Putamen (tissue), 1 donor: ENCODE data around the gene IFIH1.

ENCODE experiments used
- DNase-seq: peaks from one replicate; pipeline ENCODE4 v3.0.0-alpha.2; 2016; ENCODE audit warnings: low spot score

The IFIH1 gene

DNA sequence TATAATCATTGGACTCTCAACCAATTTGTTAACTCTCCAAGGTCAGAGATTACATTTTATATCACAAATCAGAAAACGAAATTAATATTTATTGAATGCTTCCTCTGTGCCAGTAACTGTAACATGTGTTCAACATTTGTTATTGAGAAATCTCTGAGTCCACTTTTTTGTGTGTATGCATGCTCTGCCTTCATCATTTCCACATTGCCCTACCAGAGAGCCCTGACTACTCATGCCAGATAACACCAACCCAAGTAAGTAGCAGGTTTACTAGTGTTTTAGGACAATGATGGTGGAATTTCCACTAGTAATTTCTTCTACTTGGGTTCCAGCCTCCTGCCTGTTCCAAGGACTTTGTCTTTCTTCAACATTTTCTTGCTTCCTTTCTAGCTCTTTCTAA lies 61.1 kb downstream of the IFIH1 start:
- DNase-seq = no peak

DNA sequence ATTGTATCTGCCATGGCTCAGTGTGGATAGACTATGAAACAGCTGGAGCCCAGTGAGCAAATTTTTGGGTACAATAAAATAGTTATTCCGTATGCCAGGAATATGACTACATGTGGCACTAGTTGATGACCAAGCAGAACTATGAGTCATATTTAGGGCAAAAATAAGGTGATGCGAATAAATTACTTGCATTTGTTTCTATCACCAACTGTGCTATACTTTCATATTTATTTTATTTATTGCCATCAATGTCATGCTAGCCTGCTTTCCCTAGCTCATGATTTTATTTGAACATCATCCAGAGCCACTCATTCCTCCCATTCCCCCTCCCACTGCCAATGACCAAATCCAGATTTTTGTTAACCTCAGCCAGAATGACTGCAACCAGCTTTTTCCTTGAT lies 61.9 kb downstream of the IFIH1 start:
- DNase-seq = no peak

DNA sequence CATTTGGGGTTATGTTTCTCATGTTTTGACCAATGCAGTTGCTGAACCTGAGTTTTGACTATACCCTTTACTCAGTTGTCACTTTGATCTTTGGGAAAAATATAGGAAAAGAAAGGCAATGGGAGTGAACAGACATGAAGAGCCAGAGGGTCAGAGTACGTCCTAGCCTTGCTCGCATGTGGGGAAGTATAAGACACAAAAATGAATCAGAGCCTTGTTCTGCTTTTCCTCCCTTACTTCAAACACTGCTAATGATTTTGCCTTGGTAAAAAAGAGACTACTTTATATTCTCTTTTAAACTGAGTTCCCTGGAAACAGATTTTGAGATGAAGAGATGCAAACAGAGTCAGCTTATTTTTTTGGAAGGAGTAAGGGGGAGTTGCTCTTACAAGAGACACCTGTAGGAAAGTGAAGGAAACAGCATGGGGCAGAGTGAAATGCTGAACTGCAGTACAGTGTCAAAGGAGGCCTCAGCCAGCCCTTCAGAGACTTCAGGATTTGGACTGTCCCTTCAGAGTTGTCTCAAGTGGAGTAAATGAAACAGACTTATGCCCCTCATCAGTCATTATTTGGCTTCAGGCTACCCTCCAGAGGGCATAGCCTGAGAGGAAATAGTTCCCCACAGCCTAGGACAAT lies 64.1 kb downstream of the IFIH1 start:
- no peak for DNase-seq

DNA sequence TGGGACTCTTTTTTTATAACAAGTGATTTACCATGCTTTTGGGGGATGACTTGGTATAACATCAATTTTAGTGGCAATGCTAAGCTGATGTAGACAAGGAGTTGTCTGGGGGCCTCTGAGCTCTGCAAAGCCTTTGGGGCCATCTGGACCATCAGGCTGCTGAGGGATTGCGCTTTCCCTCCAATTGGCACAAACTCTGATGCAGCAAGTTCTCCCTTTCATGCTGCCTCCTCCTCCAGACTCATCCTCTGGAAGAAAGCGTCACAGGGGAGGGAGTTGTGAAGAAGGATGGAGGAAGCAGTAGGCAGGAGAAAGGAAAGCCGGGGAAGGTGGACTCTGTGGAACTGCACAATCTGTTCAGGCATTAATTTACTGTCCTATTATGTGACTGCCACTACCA lies 65.0 kb downstream of the IFIH1 start:
- no peak for DNase-seq

DNA sequence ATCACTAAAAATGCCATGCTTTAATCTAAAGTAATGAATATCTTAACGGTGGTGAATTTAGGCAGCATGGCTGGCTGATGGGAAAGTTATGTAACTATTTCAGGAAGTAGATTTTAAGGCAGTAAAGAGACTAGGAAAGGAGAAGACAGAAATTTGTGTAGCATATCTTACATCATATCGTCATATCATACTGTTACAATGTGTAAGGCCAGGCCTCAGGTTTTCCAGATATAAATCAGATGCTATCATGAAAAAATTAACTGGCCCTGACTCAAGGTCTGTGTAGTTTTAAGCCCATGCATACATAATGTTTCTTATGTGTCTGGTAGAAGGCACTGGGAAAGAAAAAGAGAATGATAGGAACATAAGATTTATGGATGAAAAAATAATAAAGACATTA lies 66.3 kb downstream of the IFIH1 start:
- DNase-seq = no peak

DNA sequence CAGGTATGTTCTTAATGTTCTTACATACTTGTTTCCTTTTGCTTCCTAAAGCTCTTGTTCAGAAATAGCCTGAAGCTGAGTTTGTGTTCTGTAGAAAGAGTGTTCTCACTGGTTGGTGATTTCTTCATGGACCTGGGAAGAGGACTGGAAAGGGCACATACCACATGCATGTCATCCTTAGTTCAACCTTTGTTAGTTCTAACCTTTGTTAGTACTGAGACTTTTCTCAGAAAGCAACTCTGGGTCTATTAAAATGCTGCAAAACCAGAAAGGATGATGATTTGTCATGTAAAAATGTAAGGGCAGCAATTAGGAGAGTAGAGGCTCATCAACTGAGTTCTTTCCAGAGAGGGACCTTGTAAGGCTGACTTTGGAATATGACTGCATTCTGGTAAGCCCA lies 72.7 kb downstream of the IFIH1 start:
- no peak for DNase-seq

DNA sequence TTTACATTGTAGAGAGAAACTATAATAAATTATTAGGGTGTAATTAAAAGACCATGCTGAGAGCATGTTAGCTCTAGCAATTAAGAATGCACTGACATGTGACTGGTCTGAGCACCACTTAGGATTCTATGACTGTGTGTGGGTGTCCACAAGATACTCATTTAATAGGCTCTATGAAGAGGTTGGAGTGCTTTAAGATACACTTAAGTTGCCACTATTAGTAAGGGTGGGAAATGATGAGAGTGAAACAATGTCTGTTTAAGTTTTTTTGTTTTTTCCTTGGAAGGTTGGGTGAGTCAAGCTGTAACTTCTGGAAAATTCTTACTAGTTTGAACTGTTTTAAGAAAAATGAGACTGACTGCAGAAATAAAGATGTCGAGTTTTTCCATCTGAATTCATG lies 73.4 kb downstream of the IFIH1 start:
- no peak for DNase-seq

DNA sequence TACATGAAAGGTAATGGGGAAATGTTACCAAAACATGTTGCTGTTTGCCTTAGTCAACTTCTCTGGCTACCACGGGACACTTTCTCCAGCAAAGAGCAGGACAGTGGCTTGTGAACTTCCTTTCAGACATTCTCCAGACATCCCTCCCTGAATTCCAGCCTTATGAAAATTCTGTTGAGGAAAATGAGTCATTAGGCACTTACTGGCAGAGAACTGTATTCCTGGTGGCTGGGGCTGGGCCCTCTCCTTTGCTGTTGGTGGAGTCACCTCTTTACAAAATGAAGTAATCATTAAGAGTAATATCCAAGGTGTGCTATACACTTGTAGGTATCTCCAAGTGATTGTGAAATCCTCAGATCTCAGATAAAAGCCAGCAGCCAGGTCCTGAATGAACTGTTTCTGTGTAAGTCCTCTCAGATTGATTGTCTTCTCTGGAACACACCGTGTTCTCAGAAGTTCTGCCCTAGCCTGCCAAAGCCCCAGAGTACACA lies 73.9 kb downstream of the IFIH1 start:
- no peak for DNase-seq

DNA sequence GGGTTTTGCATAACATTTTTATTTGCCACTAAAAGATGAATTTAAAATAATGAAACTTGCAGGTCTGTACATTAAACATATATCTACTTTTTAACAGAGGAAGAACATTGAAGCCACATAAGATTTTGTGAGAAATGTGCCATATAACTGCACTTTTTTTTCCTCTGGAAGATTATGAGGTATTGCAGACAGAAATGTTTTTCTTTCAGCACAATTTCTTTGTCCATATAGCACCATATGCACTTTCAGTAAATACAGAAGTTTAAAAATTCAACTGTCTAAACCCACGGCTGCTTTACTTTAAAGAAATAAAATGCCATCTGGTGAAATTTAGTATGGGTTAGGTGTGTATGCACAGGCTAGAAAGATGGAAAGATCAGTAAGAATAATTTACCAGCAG lies 74.8 kb downstream of the IFIH1 start:
- no peak for DNase-seq

DNA sequence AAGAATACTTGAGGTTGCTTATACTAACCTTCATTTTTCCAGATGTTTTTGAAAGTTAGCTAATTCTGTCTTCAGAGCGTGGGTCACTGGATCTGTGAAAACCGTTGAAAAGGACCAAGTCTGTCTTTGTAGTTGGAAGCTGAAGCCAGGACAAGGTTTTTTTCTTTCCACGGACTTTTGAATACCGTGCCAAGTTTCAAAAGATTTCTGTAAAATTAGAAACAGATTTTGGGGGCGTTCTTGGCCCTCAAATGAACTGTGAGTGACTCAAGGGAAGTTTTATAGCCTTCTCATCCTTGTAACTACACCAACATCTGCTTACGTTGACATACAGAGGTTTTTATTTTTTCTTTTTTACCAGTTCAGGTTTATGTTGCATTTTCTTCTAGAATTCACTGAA lies 75.2 kb downstream of the IFIH1 start, which contains the start of gene FAP:
Gene FAP, minus strand, starts transcription at position 152 of the 400 bp plus-strand sequence. Its CDS starts 118 bp downstream, at position 34.
- DNase-seq = no peak

DNA sequence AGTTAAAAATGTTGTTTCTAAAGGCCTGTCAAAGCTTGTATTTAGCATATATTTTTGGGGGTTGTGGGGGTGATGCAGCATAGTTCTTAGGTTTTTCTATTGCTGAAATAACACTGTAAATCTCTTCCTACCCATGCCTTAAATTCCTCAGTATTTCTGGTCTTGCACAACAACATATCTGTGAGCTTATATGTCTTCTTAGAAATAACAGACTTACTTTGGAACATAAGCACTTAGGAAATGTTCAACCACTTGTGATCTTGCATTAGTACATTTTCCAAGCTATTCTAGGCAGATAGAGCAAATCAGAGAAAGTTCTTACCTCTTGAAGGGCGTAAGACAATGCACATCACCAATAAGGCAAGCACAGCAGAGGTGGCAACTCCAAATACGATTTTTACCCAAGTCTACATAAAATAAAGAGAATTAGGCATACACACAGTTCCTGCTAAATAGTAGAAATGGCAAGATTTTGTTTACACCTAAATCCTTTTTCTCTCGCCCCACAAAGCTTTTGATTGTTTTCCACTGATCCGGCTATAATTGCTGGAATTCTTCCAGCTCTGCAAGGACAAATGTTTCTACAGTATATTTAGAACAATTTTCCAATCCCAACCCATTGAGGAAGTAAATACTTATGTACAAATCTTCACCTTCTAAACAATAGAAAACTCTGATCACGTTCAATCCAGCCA lies 75.8 kb downstream of the IFIH1 start:
- DNase-seq = no peak

DNA sequence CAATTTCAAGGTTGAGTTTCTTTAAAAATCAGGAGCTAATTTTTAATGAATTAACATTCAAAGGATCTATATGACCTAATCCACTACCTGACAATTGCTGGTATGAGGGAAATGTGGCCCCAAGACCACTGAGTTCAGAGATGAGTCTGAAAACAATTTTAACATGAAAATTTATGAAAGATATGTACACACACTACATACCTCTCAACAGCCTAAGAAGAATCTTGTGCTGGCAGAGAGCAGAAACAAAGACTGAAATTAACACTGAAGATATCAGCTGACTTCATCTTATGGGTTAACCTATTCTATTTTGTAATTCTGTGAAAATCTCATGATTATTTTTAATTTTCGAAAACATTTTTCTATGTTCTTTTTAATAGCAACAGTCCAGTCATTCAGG lies 76.9 kb downstream of the IFIH1 start:
- no peak for DNase-seq

DNA sequence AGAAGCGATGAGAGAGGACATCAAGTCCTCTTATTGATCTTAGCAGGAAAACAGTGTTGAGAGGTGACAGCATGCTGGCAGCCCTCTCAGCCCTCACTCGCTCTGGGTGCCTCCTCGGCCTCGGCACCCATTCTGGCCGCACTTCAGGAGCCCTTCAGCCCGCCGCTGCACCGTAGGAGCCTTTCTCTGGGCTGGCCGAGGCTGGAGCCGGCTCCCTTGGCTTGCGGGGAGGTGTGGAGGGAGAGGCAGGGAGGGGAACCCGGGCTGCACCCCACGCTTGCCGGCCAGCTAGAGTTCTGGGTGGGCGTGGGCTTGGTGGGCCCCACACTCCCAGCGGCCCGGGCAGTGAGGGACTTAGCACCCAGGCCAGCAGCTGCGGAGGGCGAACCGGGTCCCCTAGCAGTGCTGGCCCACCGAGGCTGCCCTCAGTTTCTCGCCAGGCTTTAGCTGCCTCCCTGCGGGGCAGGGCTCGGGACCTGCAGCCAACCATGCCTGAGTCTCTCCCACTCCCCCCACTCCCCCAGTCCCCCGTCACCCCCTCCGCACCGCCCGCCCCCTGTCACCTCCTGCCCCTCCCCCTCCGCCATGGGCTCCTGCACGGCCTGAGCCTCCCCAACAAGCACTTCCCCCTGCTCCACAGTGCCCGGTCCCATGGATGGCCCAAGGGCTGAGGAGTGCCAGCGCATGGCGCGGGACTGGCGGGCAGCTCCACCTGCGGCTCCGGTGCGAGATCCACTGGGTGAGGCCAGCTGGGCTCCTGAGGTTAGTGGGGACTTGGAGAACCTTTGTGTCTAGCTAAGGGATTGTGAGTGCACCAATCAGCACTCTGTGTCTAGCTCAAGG lies 83.6 kb downstream of the IFIH1 start:
- DNase-seq = no peak

DNA sequence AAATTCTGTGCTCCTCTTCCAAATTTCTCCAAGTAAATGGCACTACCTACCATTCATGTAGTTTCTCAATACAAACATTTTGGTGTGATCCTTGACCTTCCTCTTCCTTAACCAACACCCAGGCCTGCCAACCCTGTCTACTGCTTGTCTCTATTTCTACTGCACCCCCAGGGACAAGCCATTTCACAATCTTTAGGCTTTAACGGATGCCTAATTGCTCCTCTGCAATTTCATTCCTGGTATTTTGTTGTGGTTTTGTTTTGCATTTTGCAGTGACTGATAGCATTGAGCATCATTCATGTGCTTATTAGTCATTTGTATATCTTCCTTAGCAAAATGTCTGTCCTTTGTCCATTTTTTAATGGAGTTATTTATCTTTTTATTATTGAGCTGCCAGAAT lies 85.3 kb downstream of the IFIH1 start:
- DNase-seq = no peak

DNA sequence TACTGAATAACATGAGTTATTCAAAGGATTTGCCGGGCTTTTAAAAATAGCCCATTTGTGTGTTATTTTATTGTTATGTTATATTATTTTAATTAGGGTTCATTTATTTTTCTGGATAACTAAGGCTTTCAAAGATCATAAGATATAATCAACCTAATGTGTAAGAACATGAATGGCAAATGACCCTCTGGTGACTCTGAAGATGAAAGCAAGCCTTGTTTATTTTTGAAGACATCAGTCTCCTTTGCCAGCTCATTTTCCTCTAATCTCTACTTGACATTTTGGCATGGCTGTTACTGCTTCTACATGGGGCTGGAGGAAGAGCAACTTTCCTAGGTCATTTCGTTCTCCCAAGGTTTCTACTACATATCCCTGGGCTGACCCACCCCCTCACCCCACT lies 85.8 kb downstream of the IFIH1 start:
- DNase-seq = no peak

DNA sequence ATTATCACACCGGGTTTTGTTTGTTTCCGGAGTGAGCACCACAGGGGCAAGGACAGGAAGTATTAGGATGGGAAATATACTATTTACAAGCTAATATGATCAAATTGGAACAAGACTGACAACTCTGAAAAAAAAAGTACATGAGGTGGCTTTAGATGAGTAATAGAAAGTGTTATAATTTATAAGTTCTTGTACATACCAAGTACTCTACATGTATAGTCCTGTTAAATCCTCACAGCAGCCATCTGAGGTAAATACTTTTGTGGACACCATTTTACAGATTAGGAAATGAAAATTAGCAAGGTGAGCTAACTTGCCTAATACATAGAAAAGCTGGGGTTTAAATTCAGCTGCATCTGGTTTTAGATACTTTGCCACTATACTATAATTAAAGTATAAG lies 86.5 kb downstream of the IFIH1 start:
- DNase-seq = no peak

DNA sequence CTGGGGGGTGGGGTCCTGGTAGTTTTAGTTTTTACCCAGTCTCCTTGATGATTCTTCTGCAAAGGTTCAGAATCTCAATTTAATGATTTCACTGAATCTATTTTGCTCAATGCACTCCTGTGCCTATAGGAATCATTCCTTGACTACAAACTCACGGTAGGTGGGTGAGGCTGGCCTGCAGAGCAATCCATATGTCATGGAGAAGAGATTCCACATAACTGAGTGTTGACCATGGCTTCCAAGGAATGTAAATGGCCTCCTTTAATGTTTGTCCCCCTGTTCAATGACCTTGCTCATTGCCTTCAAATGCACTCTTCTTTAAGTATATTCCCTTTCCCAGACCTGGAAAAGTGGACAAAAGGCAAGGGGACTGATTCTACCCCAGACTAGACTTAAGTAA lies 87.7 kb downstream of the IFIH1 start:
- no peak for DNase-seq

DNA sequence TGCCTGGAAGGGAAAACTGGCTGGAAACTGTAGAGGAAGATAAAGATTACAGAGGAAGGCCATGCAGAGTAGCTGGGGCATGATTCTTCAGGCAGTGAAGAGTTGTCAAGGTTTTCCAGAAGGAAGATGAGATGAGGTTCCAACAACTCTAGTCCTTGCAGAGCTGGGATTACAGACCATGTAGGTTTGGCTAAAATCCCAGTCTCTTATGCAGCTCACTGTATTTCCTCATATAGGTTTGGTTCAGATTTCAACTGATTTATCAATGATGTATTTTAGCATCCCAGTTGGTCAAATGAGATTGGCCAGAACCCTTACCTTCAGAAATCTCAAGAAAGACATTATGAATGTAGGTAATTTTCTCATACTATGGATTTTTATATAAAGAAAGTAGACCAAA lies 91.6 kb downstream of the IFIH1 start:
- no peak for DNase-seq

DNA sequence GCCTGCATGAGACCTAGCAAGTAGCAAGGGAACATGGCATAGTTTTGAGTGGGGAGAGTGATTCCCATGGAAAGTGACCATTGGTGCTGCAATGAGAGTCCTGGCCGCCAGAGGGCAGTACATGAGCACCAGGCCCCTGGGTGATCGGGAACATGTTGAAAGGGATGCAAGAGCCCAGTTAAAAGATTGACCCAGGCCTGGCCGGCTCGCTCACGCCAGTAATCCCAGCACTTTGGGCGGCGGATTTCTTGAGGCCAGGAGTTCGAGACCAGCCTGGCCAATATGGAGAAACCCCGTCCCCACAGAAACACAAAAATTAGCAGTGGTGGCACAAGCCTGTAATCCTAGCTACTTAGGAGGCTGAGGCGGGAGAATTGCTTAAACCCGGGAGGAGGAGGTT lies 97.4 kb downstream of the IFIH1 start:
- peak; percentile 18 for DNase-seq

DNA sequence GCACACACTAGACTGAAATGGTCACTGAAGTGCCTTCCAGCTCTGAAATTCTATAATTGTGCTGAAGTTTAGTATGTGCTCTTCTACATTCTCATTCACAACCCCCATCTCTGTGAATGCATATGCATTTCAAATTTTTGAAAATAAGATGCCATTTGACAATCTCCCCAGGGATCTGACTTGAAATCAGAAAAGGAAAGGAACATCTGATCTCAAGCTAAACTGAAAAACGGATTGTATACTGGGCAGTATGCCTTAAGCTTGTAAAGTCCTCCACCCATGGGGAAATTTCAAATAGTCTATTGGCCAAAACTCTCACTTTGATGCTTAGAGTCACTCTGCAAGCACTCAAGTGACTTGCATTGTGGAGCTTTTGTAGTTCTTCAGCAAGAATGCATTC lies 98.1 kb downstream of the IFIH1 start:
- DNase-seq = no peak

DNA sequence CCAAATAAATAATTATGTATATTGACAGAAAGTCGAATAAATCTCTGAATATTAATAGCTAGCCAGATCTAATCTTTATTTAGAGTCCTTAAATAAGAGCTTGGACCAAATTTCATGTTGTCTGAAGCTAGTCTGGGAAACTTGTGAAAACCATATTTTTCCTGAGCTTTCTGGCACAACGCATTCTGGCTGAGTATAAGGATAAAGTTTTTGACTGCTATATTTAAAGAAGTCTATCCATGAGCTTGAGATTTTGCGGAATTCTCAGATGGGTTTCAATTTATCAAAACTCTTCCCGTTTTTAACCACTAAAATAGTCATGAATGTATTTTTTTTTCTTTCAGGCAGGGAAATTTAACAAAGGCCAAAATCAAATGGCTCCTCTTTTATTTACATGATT lies 99.1 kb downstream of the IFIH1 start:
- DNase-seq = no peak

DNA sequence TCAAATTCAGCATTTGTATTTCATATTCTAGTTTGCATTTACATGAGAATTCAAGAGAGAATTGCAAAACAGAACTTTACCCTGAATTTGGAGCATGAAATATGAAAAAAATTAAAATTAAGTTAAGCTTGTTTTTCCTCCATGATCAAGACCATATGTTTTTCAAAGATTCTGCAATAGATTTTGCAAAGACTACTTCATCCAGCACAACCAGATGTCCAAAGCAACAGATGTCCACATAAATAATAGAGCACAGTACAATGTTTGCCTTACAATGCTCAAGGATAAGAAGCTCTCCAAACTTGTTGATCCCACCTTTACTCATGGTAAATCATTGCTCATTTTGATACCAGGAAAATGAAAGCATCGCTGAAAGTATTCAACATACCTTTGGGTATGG lies 100.9 kb downstream of the IFIH1 start:
- no peak for DNase-seq
